ENCODE results near the gene TFDP1. TPM values are rescaled to one million over a fixed set of nuclear protein-coding genes. Genes with fewer than 3 reads are reported as not detected.

TFDP1 gene
- total RNA-seq, 6 donors from 2014 or later: 23.2 to 45.2 (median 37.9) TPM

- peaks cover 0 to 6% (median 0%) of the 10 kb centered on the region in 4 donors for H3K9me3 ChIP-seq
- H3K27ac ChIP-seq: no peak overlapping the region
- DNase-seq: no peak
- ATAC-seq (ENCODE audit: low FRiP score in 2 of 2): peak; percentile 10 to 26
- WGBS, 2 donors: 92 to 97% methylated on average over 20 to 21 of the region's 21 CpGs
- no peaks in the 10 kb centered on the region for H3K4me1 ChIP-seq
- TF ChIP-seq EP300 (IDR thresholded peaks at IDR 0.05): no peak
- no peak for TF ChIP-seq CTCF (IDR thresholded peaks at IDR 0.05)
- no peak for TF ChIP-seq POLR2AphosphoS5 (IDR thresholded peaks at IDR 0.05)
- TF ChIP-seq POLR2A (IDR thresholded peaks at IDR 0.05): no peak
- H3K4me3 ChIP-seq: no peak overlapping the region
- H3K36me3 ChIP-seq: peaks cover 3 to 59% (median 24%) of the 10 kb centered on the region in 4 donors
- no peaks in the 10 kb centered on the region for H3K27me3 ChIP-seq
These were observed 46.5 kb upstream of the TFDP1 start for GRCh38 chr13:113537909-113538688.

- DNase-seq (no peak), ATAC-seq (ENCODE audit: low FRiP score in 2 of 2) (no peak)
- Histone ChIP-seq H3K9me3 (peaks cover 0 to 6% (median 0%) of the 10 kb centered on the region in 4 donors), H3K36me3 (peaks cover 3 to 59% (median 22%) of the 10 kb centered on the region in 4 donors), H3K4me1 (no peaks in the 10 kb centered on the region), H3K27me3 (no peaks in the 10 kb centered on the region), H3K27ac (no peak overlapping the region), H3K4me3 (no peak overlapping the region)
- WGBS, 2 donors: 91 to 96% methylated on average over 23 to 28 of the region's 28 CpGs
- TF ChIP-seq CTCF (IDR thresholded peaks at IDR 0.05) (no peak), POLR2A (IDR thresholded peaks at IDR 0.05) (no peak), EP300 (IDR thresholded peaks at IDR 0.05) (no peak), POLR2AphosphoS5 (IDR thresholded peaks at IDR 0.05) (no peak)
These were observed 45.9 kb upstream of the TFDP1 start for GRCh38 chr13:113538689-113539058.

GRCh38 chr13:113539176-113539575 is 45.4 kb upstream of the TFDP1 start:
- no peak overlapping the region for H3K4me3 ChIP-seq
- ATAC-seq (ENCODE audit: low FRiP score in 2 of 2) (no peak), DNase-seq (no peak)
- TF ChIP-seq POLR2AphosphoS5 (IDR thresholded peaks at IDR 0.05) (no peak), POLR2A (IDR thresholded peaks at IDR 0.05) (no peak), EP300 (IDR thresholded peaks at IDR 0.05) (no peak), CTCF (IDR thresholded peaks at IDR 0.05) (no peak)
- H3K4me1 ChIP-seq: no peaks in the 10 kb centered on the region
- H3K9me3 ChIP-seq: peaks cover 0 to 6% (median 0%) of the 10 kb centered on the region in 4 donors
- no peaks in the 10 kb centered on the region for H3K27me3 ChIP-seq
- H3K27ac ChIP-seq: no peak overlapping the region
- peaks cover 5 to 58% (median 23%) of the 10 kb centered on the region in 4 donors for H3K36me3 ChIP-seq
- WGBS, 2 donors: 92% methylated on average over 15 to 18 of the region's 18 CpGs

GRCh38 chr13:113539822-113540221 is 44.7 kb upstream of the TFDP1 start:
- ATAC-seq (ENCODE audit: low FRiP score in 2 of 2) (no peak), DNase-seq (no peak)
- WGBS, 2 donors: 89 to 95% methylated on average over 15 of the region's 15 CpGs
- peaks cover 6 to 58% (median 26%) of the 10 kb centered on the region in 4 donors for H3K36me3 ChIP-seq
- no peaks in the 10 kb centered on the region for H3K27me3 ChIP-seq
- H3K9me3 ChIP-seq: peaks cover 0 to 6% (median 0%) of the 10 kb centered on the region in 4 donors
- no peak overlapping the region for H3K27ac ChIP-seq
- TF ChIP-seq EP300 (IDR thresholded peaks at IDR 0.05) (no peak), POLR2AphosphoS5 (IDR thresholded peaks at IDR 0.05) (no peak), POLR2A (IDR thresholded peaks at IDR 0.05) (no peak)
- no peak overlapping the region for H3K4me3 ChIP-seq
- peaks cover 0 to under 1% (median 0%) of the 10 kb centered on the region in 4 donors for H3K4me1 ChIP-seq

GRCh38 chr13:113540523-113540922 is 44.0 kb upstream of the TFDP1 start:
- DNase-seq (no peak), ATAC-seq (ENCODE audit: low FRiP score in 2 of 2) (no peak)
- Histone ChIP-seq H3K9me3 (peaks cover 0 to 6% (median 0%) of the 10 kb centered on the region in 4 donors), H3K27me3 (no peaks in the 10 kb centered on the region), H3K4me1 (peaks cover 0 to 8% (median 3%) of the 10 kb centered on the region in 4 donors), H3K36me3 (peaks cover 6 to 57% (median 24%) of the 10 kb centered on the region in 4 donors), H3K27ac (no peak overlapping the region), H3K4me3 (no peak overlapping the region)
- TF ChIP-seq CTCF (IDR thresholded peaks at IDR 0.05) (no peak), POLR2A (IDR thresholded peaks at IDR 0.05) (no peak), POLR2AphosphoS5 (IDR thresholded peaks at IDR 0.05) (no peak), EP300 (IDR thresholded peaks at IDR 0.05) (no peak)
- 87 to 93% methylated on average over 10 of the region's 10 CpGs for WGBS, 2 donors
